ENCODE results near the gene PLA2G12B. TPM values are rescaled to one million over a fixed set of nuclear protein-coding genes. Genes with fewer than 3 reads are reported as not detected.
A peak's percentile ranks its signal among the peaks of the same experiment; 100 is the strongest.
"Not testable (repeated sequence)": the region's sequence is repeated elsewhere in the genome, so short reads cannot be mapped to it uniquely, and the experiment has no call there.

PLA2G12B gene, protein sequence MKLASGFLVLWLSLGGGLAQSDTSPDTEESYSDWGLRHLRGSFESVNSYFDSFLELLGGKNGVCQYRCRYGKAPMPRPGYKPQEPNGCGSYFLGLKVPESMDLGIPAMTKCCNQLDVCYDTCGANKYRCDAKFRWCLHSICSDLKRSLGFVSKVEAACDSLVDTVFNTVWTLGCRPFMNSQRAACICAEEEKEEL
- polyA plus RNA-seq (2014; cell fraction: cytosol; rRNA removed) = 0.59 TPM in 1 of 2 replicates, not detected in the other
- polyA plus RNA-seq (2014; cell fraction: nucleus; rRNA removed) = not detected in 2 replicates

DNA sequence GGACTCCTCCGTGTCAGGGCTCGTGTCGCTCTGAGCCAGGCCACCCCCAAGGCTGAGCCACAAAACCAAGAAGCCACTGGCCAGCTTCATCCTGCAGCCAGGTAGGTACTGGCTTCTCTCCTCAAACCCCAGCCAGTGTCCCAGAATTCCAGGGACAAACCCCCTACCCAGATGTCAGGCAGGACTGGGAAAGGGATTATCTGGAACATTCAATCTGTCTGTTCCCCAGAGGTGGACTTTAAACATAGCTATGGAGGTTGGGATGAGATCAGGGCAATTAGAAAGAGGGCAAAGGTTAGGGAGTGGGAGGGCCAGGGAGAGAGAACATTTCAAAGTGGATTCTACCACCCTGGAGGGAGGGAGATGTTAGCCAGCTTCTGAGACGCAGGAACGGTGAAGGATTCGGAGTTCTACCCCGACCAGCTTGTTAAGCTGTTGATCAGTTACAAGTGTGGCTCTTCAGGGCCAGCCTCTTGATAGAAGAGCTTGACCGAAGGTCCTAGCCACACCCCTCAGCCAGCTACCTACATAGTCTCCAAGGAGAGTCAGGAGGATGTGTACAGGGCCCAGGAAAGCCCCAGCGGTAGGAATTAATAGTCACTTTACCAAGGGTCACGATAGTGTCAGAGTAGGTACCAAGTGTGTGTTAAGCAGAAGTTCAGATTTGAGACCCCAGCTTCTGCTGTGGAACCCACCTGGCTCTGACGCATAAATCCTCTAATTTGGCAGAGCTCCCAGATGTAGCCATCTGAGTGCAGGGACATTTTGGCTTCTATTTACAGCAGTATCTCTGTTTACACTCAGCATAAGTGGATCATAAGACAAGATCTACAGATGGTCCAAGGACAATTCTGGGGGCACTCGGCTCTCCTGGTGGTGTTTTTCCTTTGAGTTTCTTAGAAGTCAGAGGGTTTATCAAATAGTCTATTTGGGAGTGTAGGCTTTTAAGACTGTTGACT, at the start of gene PLA2G12B:
Gene PLA2G12B, minus strand, starts transcription at position 211 of the 959 bp plus-strand sequence. Its CDS starts 121 bp downstream, at position 90.
- peak; percentile 30 for DNase-seq (ENCODE audit: low spot score)

DNA sequence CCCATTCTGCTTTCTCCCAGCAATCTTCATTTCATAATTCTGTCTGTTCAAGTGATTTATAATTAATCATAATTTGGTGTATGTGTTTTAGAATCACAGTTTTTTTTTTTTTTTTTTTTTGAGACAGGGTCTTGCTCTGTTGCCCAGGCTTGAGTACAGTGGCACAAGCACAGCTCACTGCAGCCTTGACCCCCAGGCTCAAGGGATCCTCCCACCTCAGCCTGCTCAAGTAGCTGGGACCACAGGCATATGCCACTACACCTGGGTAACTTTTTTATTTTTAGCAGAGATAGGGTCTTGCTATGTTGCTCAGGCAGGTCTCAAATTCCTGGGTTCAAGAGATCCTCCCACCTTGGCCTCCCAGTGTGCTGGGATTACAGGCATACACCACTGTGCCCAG, 49.2 kb upstream of the PLA2G12B start:
- DNase-seq (ENCODE audit: low spot score) = no peak

DNA sequence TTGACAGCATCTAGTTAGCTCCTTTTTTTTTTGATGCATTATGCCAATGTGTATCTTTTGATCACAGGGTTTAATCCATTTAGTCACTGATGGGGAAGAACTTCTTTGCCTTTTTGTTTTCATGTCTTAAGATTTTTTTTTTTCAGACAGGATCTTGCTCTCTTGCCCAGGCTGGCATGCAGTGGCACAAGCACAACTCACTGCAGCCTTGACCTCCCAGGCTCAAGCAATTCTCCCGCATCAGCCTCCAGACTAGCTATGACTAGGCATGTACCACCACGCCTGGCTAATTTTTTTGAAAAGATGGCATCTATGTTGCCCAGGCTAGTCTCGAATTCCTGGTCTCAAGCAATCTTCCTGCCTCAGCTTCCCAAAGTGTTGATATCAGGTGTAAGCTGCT, 46.4 kb upstream of the PLA2G12B start:
- DNase-seq (ENCODE audit: low spot score) = no peak

DNA sequence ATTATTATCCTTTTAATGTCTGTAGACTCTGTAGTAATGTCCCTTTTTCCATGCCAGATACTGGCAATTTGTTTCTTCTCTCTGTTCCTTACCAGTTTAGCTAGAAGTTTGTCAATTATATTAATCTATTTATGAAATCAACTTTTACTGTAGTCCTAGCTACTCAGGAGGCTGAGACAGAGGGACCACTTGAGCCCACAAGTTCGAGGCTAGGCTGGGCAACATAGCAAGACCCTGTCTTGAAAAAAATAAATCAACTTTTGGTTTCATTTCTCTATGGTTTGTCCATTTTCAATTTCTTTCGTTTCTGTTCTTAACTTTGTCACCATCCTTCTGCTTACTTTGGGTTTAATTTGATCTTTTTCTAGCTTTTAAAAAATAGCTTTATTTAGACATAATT, 42.5 kb upstream of the PLA2G12B start:
- DNase-seq (ENCODE audit: low spot score) = no peak

DNA sequence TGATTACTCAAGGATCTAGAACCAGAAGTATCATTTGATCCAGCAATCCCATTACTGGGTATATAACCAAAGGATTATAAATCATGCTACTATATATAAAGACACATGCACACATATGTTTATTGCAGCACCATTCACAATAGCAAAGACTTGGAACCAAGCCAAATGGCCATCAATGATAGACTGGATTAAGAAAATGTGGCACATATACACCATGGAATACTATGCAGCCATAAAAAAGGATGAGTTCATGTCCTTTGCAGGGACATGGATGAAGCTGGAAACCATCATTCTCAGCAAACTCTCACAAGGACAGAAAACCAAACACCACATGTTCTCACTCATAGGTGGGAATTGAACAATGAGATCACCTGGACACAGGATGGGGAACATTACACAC, 40.9 kb upstream of the PLA2G12B start:
- not testable (repeated sequence) for DNase-seq (ENCODE audit: low spot score)

DNA sequence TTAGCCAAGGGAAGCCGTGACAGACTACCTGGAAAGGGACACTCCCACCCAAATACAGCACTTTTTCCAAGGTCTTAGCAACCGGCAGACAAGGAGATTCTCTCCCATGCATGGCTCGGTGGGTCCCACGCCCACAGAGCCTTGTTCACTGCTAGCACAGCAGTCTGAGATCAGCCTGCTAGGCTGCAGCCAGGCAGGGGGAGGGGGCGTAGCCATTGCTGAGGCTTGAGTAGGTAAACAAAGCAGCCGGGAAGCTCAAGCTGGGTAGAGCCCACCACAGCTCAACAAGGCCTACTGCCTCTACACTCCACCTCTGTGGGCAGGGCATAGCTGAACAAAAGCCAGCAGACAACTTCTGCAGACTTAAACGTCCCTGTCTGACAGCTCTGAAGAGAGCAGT, 35.2 kb upstream of the PLA2G12B start:
- not testable (repeated sequence) for DNase-seq (ENCODE audit: low spot score)

DNA sequence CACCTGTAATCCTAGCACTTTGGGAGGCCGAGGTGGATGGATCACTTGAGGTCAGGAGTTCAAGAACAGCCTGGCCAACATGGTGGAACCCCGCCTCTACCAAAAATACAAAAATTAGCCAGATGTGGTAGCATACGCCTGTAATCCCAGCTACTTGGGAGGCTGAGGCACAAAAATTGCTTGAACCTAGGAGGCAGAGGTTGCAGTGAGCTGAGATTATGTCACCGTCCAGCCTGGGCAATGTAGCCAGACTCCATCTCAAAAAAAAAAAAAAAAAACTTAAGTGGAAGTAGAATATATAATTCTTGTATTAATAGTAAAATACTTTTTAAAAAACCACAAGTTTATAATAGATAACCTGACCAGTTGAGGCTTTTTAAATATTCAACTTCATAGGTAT, 30.0 kb upstream of the PLA2G12B start:
- DNase-seq (ENCODE audit: low spot score) = not testable (repeated sequence)

DNA sequence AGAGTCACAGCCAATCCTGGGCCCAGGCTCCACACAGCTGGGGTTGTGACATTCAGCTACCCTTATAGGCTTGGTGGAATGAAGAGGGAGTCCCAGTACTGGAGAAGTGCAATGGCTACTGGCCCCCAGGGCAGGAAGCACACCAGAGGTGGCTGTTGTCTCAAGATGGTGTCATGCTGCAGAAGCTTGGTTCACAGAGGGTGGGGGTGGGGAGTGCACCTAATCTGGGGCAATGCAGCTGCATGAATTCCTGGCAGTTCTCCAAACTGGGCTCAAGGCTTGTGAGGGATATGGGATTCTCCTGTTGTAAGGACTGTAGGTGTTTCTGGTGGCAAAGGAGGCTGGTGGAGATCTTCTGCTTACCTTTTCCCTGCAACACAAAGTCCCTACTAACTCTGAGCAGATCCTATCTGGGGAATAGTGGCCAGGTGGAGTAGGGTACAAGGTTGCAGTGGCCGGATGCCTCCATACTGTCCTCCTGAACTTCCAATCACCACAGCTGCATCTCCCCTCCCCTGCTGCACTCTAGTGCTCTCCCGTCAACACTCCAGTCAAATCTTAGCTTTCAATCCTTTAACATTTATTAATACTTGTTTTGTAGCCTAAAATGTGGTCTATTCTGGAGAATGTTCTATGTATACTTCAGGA, 27.4 kb upstream of the PLA2G12B start:
- no peak for DNase-seq (ENCODE audit: low spot score)

DNA sequence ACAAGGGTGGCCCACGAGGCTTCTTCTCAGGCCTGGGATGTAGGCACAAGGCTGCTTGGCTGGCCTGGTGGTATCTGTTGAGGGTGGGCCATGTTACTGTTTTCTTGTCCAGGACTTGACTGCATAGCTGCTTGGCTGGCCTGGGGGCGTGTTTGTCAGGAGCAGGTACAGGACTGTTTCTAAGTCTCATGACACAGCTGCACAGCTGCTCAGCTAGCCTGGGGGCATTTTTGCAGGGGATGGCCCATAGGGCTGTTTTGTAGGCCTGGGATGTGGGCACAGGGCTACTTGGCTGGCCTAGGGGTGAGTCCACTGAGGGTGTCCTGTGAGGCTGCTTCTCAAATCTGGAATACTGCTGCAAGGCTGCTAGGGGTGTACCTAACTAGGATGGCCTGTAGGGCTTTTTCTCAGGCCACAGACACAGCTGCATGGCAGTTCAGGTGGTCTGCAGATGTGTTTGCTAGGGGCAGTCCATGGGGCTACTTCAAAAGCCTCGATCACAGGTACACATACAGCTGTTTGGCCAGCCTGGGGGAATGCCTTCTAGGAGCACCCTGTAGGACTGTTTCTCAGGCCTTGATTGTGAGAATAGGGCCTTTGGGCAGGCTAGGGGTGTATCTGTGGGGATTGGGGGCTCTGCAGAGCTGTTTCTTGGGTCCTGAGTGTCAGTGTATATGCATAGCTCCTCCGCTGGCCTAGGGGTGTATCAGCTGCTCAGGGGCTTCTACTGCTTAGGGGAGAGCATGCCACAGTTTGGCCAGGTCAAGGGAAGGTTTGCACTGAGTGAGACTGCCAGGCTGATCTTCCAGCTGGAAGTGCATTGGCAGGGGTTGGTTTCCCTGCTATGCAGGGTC, 26.6 kb upstream of the PLA2G12B start:
- DNase-seq (ENCODE audit: low spot score) = no peak

DNA sequence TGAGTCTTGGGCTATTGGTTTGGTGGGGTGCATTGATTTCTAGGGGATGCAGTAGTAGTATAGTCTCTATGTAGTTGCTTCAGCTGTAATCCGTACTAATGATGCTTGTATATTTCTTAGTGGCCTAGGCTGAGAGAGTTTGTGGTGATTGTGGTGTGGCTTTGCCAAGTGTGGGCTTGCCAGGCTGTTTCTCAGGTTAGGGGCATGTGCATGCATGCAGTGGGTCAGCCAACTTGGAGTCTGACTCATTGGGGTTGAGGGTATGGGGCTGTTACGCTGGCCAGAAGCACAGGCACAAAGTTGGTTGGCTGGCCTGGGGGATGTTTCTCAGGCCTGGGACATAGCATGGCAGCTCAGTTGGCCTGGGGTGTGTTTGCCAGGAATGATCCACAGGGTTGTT, 25.7 kb upstream of the PLA2G12B start:
- DNase-seq (ENCODE audit: low spot score) = no peak

DNA sequence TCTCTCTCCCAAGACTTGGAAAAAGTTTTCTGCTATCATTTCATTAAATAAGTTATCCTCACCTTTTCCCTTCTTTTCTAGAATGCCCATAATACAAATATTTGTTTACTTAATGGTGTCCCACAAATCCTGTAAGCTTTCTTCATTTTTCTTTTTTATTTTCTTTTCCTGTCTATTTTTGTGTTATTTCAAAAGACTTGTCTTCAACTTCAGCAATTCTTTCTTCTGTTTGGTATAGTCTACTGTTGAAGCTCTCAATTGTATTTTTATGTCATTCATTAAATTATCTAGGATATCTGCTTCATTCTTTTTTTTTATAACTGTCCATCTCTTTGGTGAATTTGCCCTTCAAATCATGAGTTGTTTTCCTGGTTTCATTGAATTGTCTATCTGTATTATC, 25.1 kb upstream of the PLA2G12B start:
- DNase-seq (ENCODE audit: low spot score) = no peak

DNA sequence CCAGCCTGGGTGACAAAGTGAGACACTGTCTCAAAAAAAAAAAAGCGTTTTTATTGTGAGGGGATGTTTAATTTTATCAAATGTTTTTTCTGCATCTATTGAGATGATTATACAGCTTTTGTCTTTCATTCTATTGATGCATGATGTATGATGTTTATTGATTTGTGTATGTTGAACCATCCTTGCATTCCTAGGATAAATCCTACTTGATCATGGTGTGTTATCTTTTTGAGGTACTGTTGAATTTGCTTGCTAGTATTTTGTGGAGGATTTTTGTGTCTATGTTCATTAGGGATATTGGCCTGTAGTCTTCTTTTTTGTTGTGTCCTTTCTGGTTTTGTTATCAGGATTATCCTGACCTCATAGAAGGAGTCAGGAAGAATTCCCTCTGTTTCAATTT, 22.3 kb upstream of the PLA2G12B start:
- no peak for DNase-seq (ENCODE audit: low spot score)

DNA sequence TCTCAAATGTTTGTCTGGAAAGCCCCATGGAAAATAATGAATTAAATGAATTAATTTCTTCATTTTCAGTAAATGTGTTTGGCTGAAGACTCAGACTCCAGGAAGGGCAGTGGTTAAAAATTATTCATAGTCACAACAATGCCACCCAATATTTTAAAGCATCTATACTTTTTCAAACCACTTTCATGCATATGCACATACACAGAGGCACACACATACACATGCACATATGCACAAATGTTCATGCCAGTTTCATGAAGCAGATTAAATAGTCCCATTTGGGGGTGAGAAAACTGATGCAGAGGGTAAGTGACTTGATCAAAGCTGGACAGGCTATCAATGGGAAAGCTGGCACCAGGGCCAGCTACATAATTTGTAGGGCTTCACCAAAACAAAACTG, 1.4 kb upstream of the PLA2G12B start:
- DNase-seq (ENCODE audit: low spot score) = no peak

DNA sequence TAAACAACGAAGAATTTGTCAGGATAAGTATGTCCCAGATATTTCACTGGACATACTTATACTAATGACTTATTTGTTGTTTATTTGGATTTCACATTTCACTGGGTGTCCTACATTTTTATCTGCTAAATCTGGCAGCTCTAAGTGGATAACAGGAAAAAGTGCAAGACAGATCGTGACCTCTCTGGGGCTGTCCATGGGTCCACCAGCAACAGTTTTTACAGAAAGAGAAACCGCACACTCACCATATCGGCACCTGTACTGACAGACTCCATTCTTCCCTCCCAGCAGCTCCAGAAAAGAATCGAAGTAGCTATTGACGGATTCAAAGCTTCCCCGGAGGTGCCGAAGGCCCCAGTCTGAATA, 393 bp downstream of the PLA2G12B start:
- DNase-seq (ENCODE audit: low spot score) = no peak

DNA sequence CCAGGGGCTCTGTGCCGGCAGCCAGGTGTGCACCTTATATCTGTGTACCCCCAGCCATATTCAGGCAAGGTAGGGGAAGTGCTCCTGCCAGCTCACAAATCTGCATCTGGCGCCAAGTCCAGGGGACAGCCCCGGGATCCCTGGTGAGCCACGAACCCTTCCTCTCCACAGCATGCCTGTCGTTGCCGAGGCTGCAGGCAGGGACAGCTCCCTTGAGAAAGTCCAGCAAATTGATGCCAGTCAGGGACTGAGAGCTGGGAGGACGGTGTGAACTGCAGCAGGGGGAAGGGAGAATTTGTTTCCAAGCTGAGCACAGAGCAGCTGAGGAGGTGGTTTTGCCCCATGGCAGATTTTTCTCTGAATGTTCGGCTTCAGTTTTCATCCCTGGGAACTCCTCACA, 919 bp downstream of the PLA2G12B start:
- DNase-seq (ENCODE audit: low spot score) = no peak

DNA sequence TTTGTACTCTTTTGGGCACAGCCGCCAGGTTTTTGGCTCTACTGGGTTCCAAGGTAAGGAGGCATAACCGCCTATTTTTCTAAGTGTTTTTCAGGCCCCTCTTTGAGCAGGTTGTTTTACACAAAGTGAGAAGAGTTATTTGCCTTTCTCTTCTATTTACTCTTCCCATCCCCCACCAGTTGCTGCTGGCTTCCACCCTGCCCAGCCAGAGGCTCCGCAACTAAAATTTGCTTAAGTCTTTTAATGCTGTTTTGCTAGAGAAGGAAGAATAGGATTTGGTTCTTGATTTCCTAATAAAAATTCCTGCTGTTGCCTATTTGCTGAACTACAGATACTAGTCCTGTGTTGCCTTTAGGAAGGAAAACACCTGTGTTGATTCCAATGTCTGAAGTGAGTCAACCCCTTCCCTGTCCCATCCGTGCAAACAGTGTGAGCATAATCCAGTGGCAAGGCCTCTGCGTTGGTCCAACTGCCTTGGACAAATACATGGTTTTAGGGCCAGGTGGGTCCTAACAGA, 1.9 kb downstream of the PLA2G12B start:
- no peak for DNase-seq (ENCODE audit: low spot score)

DNA sequence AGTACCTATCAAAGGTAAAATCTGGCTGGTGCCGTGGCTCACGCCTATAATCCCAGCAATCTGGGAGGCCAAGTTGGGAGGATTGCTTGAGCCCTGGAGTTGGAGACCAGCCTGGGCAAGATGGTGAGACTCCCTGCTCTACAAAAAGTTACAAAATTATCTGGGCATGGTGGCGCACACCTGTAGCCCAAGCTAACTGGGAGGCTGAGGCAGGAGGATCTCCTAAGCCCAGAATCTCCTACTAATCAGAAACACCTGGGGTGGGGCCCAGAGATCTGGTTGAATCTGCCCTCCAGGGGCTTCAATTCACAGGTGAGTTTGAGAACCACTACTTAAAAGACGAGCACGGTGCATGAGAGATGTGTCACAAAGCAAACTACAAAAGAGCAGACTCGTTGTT, 2.4 kb downstream of the PLA2G12B start:
- no peak for DNase-seq (ENCODE audit: low spot score)

DNA sequence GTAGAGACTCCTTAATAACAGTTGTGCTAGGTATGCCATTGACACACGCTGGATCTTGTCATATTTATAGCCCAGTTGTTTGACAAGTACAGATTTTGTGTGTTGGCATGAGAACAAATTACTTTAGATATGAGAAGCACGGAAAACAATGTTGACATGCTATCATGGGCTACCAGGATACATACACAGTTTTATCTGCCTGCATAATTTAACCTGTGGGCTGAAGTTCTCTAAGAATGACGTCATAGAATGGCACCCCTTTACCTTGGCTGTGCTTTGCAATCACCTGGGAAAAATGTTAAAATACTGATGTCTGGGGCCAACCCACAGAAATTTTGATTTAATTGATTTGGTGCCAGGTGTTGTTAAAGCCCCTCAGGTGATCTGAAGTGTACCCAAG, 2.8 kb downstream of the PLA2G12B start:
- no peak for DNase-seq (ENCODE audit: low spot score)

DNA sequence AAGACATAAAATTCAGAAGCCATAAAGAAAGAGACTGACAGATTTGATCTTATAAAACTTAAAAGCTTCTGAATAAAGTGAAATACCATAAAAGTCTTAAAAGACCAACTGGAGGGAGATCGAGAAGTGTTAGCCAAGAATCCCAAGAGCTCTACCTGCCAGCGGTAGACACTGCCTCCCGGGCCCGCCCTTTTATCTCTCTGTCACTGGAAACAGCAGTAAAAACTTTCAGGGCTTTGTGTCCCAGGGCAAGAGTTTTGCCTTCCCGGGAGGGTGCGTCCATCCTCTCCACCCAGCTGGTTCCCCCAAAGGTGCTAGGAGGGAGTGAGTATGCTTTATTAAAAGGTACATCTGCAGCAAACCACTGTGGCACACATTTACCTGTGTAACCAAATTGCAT, 5.8 kb downstream of the PLA2G12B start:
- no peak for DNase-seq (ENCODE audit: low spot score)

DNA sequence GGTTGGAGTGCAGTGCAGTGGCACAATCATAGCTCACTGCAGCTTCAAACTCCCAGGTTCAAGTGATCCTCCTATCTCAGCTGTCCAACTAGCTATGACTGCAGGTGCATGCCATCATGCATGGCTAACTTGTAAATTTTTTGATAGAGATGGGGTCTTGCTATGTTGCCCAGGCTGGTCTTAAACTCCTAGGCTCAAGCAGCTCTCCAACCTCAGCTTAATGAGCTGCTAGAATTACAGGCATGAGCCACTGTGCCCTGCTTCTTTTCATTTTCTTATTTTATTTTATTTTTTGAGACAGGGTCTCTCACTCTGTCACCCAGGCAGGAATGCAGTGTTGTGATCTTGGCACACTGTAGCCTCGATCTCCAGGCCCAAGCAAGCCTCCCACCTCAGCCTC, 7.6 kb downstream of the PLA2G12B start:
- DNase-seq (ENCODE audit: low spot score) = no peak

All from SK-N-DZ (cell line).